HepG2 (cell line): ENCODE data around the gene DPF1. TPM values are rescaled to one million over a fixed set of nuclear protein-coding genes. Genes with fewer than 3 reads are reported as not detected.
A peak's percentile ranks its signal among the peaks of the same experiment; 100 is the strongest.

Source experiments
- ARNTL ChIP-seq: sonication (generic); formaldehyde crosslinking; IDR thresholded peaks from 2 replicates; pipeline ENCODE4 v1.4.0; 2020; ENCODE audit warnings: mild to moderate bottlenecking, missing genetic modification reagents
- BRD4 ChIP-seq: sonication (generic); formaldehyde crosslinking; IDR thresholded peaks from 2 replicates; pipeline ENCODE4 v1.4.0; 2020; ENCODE audit warnings: missing genetic modification reagents
- CREM ChIP-seq, 2 experiments: sonication (generic) in 1 of 2; formaldehyde crosslinking in 1 of 2; IDR thresholded peaks; 2 replicates each; pipeline versions ENCODE4 v1.4.0 to v1.6.1; 2016 to 2020; ENCODE audit warnings: antibody characterized with exemption in 1 of 2, mild to moderate bottlenecking in 1 of 2, missing genetic modification reagents in 1 of 2
- FOXA3 ChIP-seq: IDR thresholded peaks from 2 replicates; pipeline ENCODE4 v1.6.1; 2016; ENCODE audit warnings: missing genetic modification reagents, missing compliant biosample characterization
- FOXP1 ChIP-seq, 2 experiments: fragments of 450-650 bp in 1 of 2; IDR thresholded peaks; 2 replicates each; pipeline ENCODE4 v1.6.1; 2017 to 2018; ENCODE audit warnings: antibody characterized with exemption in 1 of 2
- HDAC1 ChIP-seq: sonication (generic); formaldehyde crosslinking; IDR thresholded peaks from 2 replicates; pipeline ENCODE4 v1.5.1; 2020; ENCODE audit warnings: mild to moderate bottlenecking, missing genetic modification reagents
- HDAC2 ChIP-seq: sonication (generic); formaldehyde crosslinking; IDR thresholded peaks from 2 replicates; pipeline ENCODE4 v1.4.0; 2020; ENCODE audit warnings: missing genetic modification reagents
- HNF1A ChIP-seq, 2 experiments: sonication (generic) in 1 of 2; formaldehyde crosslinking in 1 of 2; IDR thresholded peaks; 2 replicates each; pipeline versions ENCODE4 v1.4.0 to v1.6.1; 2016 to 2020; ENCODE audit warnings: borderline replicate concordance in 1 of 2, low read depth in 1 of 2, mild to moderate bottlenecking in 1 of 2, missing genetic modification reagents in 1 of 2
- KDM6A ChIP-seq: IDR thresholded peaks from 2 replicates; pipeline ENCODE4 v1.6.1; 2016; ENCODE audit warnings: low read depth
- PHF21A ChIP-seq: sonication (generic); formaldehyde crosslinking; IDR thresholded peaks from 2 replicates; pipeline ENCODE4 v1.5.0; 2020; ENCODE audit warnings: mild to moderate bottlenecking, missing genetic modification reagents
- SATB2 ChIP-seq: sonication (generic); formaldehyde crosslinking; IDR thresholded peaks from 2 replicates; pipeline ENCODE4 v1.5.0; 2020; ENCODE audit warnings: missing genetic modification reagents
- SNAI1 ChIP-seq: sonication (generic); formaldehyde crosslinking; IDR thresholded peaks from 2 replicates; pipeline ENCODE4 v1.5.0; 2020; ENCODE audit warnings: mild to moderate bottlenecking, missing genetic modification reagents, borderline replicate concordance
- TBX2 ChIP-seq: sonication (generic); formaldehyde crosslinking; IDR thresholded peaks from 2 replicates; pipeline ENCODE4 v1.5.0; 2020; ENCODE audit warnings: missing genetic modification reagents, mild to moderate bottlenecking, borderline replicate concordance
- TBX3 ChIP-seq: fragments of 450-650 bp; IDR thresholded peaks from 2 replicates; pipeline ENCODE4 v1.6.1; 2017; ENCODE audit warnings: antibody characterized with exemption, mild to moderate bottlenecking, inconsistent platforms, borderline replicate concordance
- ZGPAT ChIP-seq: IDR thresholded peaks from 2 replicates; pipeline ENCODE4 v1.6.1; 2016; ENCODE audit warnings: mild to moderate bottlenecking
- ZNF224 ChIP-seq: sonication (generic); formaldehyde crosslinking; IDR thresholded peaks from 2 replicates; pipeline ENCODE4 v1.5.0; 2020; ENCODE audit warnings: mild to moderate bottlenecking, missing genetic modification reagents
- ZNF337 ChIP-seq: sonication (generic); formaldehyde crosslinking; IDR thresholded peaks from 2 replicates; pipeline ENCODE4 v1.5.1; 2020; ENCODE audit warnings: missing genetic modification reagents, low read depth, mild to moderate bottlenecking, borderline replicate concordance
- ZNF546 ChIP-seq: sonication (generic); formaldehyde crosslinking; conservative IDR thresholded peaks from 2 replicates; pipeline ENCODE4 v1.8.1; 2023; ENCODE audit warnings: mild to moderate bottlenecking, missing genetic modification reagents
- ZNF687 ChIP-seq: sonication (generic); formaldehyde crosslinking; IDR thresholded peaks from 2 replicates; pipeline ENCODE4 v1.5.1; 2020; ENCODE audit warnings: mild to moderate bottlenecking, missing genetic modification reagents, moderate library complexity
- polyA plus RNA-seq, 8 experiments: library from polyadenylated mRNA; depleted of rRNA in 3 of 8; stranded (reverse) in 7 of 8; unstranded in 1 of 8; fragments of >200 nt; fragmentation: Illumina TruSeq in 4 of 8; extraction: Trizol in 4 of 8; gene quantifications; 2 replicates each; pipeline versions ENCODE4 v1.2.1 to v1.2.3, GENCODE V29; 2011 to 2016; ENCODE audit warnings: low read depth in 4 of 8, missing spikeins in 1 of 8, mixed read lengths in 1 of 8; ENCODE audit not compliant: insufficient read depth in 1 of 8
- total RNA-seq, 5 experiments: library from RNA; depleted of rRNA; stranded (reverse); fragments of >200 nt; fragmentation: Illumina TruSeq; extraction: Trizol; gene quantifications; 2 replicates each; pipeline ENCODE4 v1.2.3, GENCODE V29; 2016; ENCODE audit warnings: low read depth in 1 of 5

The DPF1 gene
- total and polyA plus RNA-seq, 2 of the 13 experiments (the other 11 are each of a cell fraction or from before 2014, with no cell fraction given): 1.0 to 3.2 TPM

GRCh38 chr19:38250821-38251563 is 27.0 kb upstream of the DPF1 start (continued):
- TF ChIP-seq FOXA3 (CRISPR knock-in tag): peak; percentile 88
- no peak for TF ChIP-seq FOXP1 (IDR thresholded peaks at IDR 0.05)
- peak; percentile 38; the same call in 1 of the 2 replicates for TF ChIP-seq FOXP1 (CRISPR knock-in tag; IDR thresholded peaks at IDR 0.05)
- peak; percentile 16; the same call in 1 of the 2 replicates for TF ChIP-seq TBX3
- TF ChIP-seq PHF21A: peak; percentile 70
- no peak for TF ChIP-seq ZNF337 (CRISPR knock-in tag)
- TF ChIP-seq ZGPAT (CRISPR knock-in tag): 0 out of 2 replicates have a peak, but pooled peaks have one; percentile 38
- no peak for TF ChIP-seq SNAI1
- TF ChIP-seq SATB2 (CRISPR knock-in tag): no peak
- peak; percentile 84 for TF ChIP-seq HDAC2 (CRISPR knock-in tag)
- TF ChIP-seq ARNTL (CRISPR knock-in tag): peak; percentile 27; the same call in 1 of the 2 replicates
- peak; percentile 57; the same call in 1 of the 2 replicates for TF ChIP-seq TBX2 (CRISPR knock-in tag)
- no peak for TF ChIP-seq ZNF224
- TF ChIP-seq BRD4 (CRISPR knock-in tag): no peak
- TF ChIP-seq ZNF546 (CRISPR knock-in tag): no peak
- peak; percentile 59; the same call in 1 of the 2 replicates for TF ChIP-seq KDM6A
- TF ChIP-seq HNF1A (IDR thresholded peaks at IDR 0.05; ENCODE audit: low read depth): 0 out of 2 replicates have a peak, but pooled peaks have one; percentile 15
- peak; percentile 6; the same call in 1 of the 2 replicates for TF ChIP-seq HNF1A (CRISPR knock-in tag; IDR thresholded peaks at IDR 0.05; ENCODE audit: borderline replicate concordance)
- TF ChIP-seq ZNF687 (CRISPR knock-in tag): peak; percentile 37
- peak; percentile 70 for TF ChIP-seq HDAC1 (CRISPR knock-in tag)
- peak; percentile 51; the same call in 1 of the 2 replicates for TF ChIP-seq CREM (IDR thresholded peaks at IDR 0.05)
- TF ChIP-seq CREM (CRISPR knock-in tag; IDR thresholded peaks at IDR 0.05): no peak
